Stomach (tissue), 4 donors: ENCODE data around the gene F12.

ENCODE experiments used
- EP300 ChIP-seq: sonication (generic); formaldehyde crosslinking; IDR thresholded peaks from one replicate; pipeline ENCODE4 v1.6.1; 2017; ENCODE audit warnings: antibody characterized with exemption
- POLR2A ChIP-seq, 4 donors: fragments of 450-650 bp; IDR thresholded peaks; one replicate each; pipeline ENCODE4 v1.6.1; 2016; ENCODE audit warnings: antibody characterized with exemption in 4 of 4, control low read depth in 2 of 4, mild to moderate bottlenecking in 1 of 4, moderate library complexity in 1 of 4

- TF ChIP-seq POLR2A (IDR thresholded peaks at IDR 0.05) (no peak), EP300 (no peak)
Observed at GRCh38 chr5:177429248-177430040, 20.1 kb upstream of the F12 start.
